Mesothelial cell of epicardium (in vitro differentiated cells): ENCODE results near the gene DALRD3. TPM values are rescaled to one million over a fixed set of nuclear protein-coding genes. Genes with fewer than 3 reads are reported as not detected.
A peak's percentile ranks its signal among the peaks of the same experiment; 100 is the strongest.

ENCODE experiments used
- DNase-seq, 2 experiments: peaks; one replicate each; pipeline ENCODE4 v3.0.0; 2021; ENCODE audit warnings: low spot score in 2 of 2; ENCODE audit not compliant: unreplicated experiment in 2 of 2
- H3K27ac Mint-ChIP-seq: 2 replicates; pipeline ENCODE4 v1.8.0; 2021; ENCODE audit warnings: mixed read lengths
- H3K27me3 Mint-ChIP-seq: 2 replicates; pipeline ENCODE4 v1.8.0; 2021; ENCODE audit warnings: low read depth, mixed read lengths
- H3K36me3 Mint-ChIP-seq: 2 replicates; pipeline ENCODE4 v1.8.0; 2021; ENCODE audit warnings: mixed read lengths
- H3K4me1 Mint-ChIP-seq: 2 replicates; pipeline ENCODE4 v1.8.0; 2021; ENCODE audit warnings: mixed read lengths
- H3K4me3 Mint-ChIP-seq: 2 replicates; pipeline ENCODE4 v1.8.0; 2021; ENCODE audit warnings: mild to moderate bottlenecking, moderate library complexity, mixed read lengths
- H3K9me3 Mint-ChIP-seq: 2 replicates; pipeline ENCODE4 v1.8.0; 2021; ENCODE audit warnings: mixed read lengths
- CTCF ChIP-seq: fragments of 200-600 bp; sonication (generic); IDR thresholded peaks from one replicate; pipeline ENCODE4 v1.5.0; 2021; ENCODE audit warnings: antibody characterized with exemption; ENCODE audit not compliant: unreplicated experiment
- total RNA-seq: library from RNA; stranded (reverse); gene quantifications from 3 replicates; pipeline ENCODE4 v1.2.1, GENCODE V29; 2021

Gene DALRD3
- total RNA-seq, 1 donor from 2014 or later = 23.4 TPM

- H3K4me1 Mint-ChIP-seq = peaks cover 37% of the 10 kb centered on the region
- no peaks in the 10 kb centered on the region for H3K9me3 Mint-ChIP-seq
- no peak for TF ChIP-seq CTCF
- H3K27ac Mint-ChIP-seq = no peak overlapping the region
- H3K36me3 Mint-ChIP-seq = peaks cover 14% of the 10 kb centered on the region
- no peaks in the 10 kb centered on the region for H3K27me3 Mint-ChIP-seq
- no peak for DNase-seq
- H3K4me3 Mint-ChIP-seq = no peak overlapping the region
These were observed 6.8 kb upstream of the DALRD3 start for GRCh38 chr3:49025005-49025792.

GRCh38 chr3:49024449-49024848, 6.1 kb upstream of the DALRD3 start:
- H3K36me3 Mint-ChIP-seq = peaks cover 14% of the 10 kb centered on the region
- H3K4me1 Mint-ChIP-seq = peaks cover 42% of the 10 kb centered on the region
- no peak for DNase-seq
- no peak overlapping the region for H3K27ac Mint-ChIP-seq
- no peaks in the 10 kb centered on the region for H3K9me3 Mint-ChIP-seq
- H3K4me3 Mint-ChIP-seq = no peak overlapping the region
- H3K27me3 Mint-ChIP-seq = no peaks in the 10 kb centered on the region
- no peak for TF ChIP-seq CTCF

- no peak for TF ChIP-seq CTCF
- peaks cover 38% of the 10 kb centered on the region for H3K4me1 Mint-ChIP-seq
- H3K27ac Mint-ChIP-seq = no peak overlapping the region
- H3K27me3 Mint-ChIP-seq = no peaks in the 10 kb centered on the region
- H3K9me3 Mint-ChIP-seq = no peaks in the 10 kb centered on the region
- DNase-seq = no peak
- H3K36me3 Mint-ChIP-seq = peaks cover 14% of the 10 kb centered on the region
- peak overlapping the region; percentile 94 for H3K4me3 Mint-ChIP-seq
These were observed 5.4 kb upstream of the DALRD3 start for GRCh38 chr3:49023775-49024174.

- Mint-ChIP-seq H3K27me3 (no peaks in the 10 kb centered on the region), H3K36me3 (peaks cover 14% of the 10 kb centered on the region), H3K4me1 (peaks cover 34% of the 10 kb centered on the region), H3K9me3 (no peaks in the 10 kb centered on the region), H3K27ac (peak overlapping the region; percentile 97), H3K4me3 (peak overlapping the region; percentile 94)
- no peak for DNase-seq
- no peak for TF ChIP-seq CTCF
These were observed 4.3 kb upstream of the DALRD3 start for GRCh38 chr3:49022688-49023171.

- Mint-ChIP-seq H3K4me1 (peaks cover 36% of the 10 kb centered on the region), H3K4me3 (peak within 1 kb of the TSS; percentile 94), H3K36me3 (peaks cover 14% of the 10 kb centered on the region), H3K27me3 (no peaks in the 10 kb centered on the region), H3K27ac (peak within 1 kb of the TSS; percentile 98), H3K9me3 (no peaks in the 10 kb centered on the region)
- peak; percentile 81 to 96 for DNase-seq
- peak; percentile 94 for TF ChIP-seq CTCF
These were observed 3.7 kb upstream of the DALRD3 start, which contains the start of gene NDUFAF3 for GRCh38 chr3:49021813-49022687. Gene NDUFAF3, plus strand, starts transcription at chr3:49022121. Its CDS starts 24 bp downstream, at chr3:49022145.
